Cardiac muscle cell (in vitro differentiated cells and primary cell): ENCODE measurements around the gene SIL1. TPM values are rescaled to one million over a fixed set of nuclear protein-coding genes. Genes with fewer than 3 reads are reported as not detected.
"Not testable (repeated sequence)": the region's sequence is repeated elsewhere in the genome, so short reads cannot be mapped to it uniquely, and the experiment has no call there.

Experiments
- DNase-seq, 2 donors: peaks; one replicate each; pipeline versions ENCODE4 v3.0.0 to v3.0.0-alpha.2; 2010 to 2017; ENCODE audit warnings: low read depth in 1 of 2, low spot score in 1 of 2
- H3K27ac ChIP-seq: fragments of 200-600 bp; sonication (generic); 2 replicates; pipeline ENCODE4 v1.5.1; 2016
- H3K27me3 ChIP-seq: fragments of 200-600 bp; sonication (generic); 2 replicates; pipeline ENCODE4 v1.6.0; 2016; ENCODE audit warnings: control low read depth
- H3K36me3 ChIP-seq: fragments of 200-600 bp; sonication (generic); 2 replicates; pipeline ENCODE4 v1.5.1; 2016; ENCODE audit warnings: control low read depth
- H3K4me1 ChIP-seq: fragments of 200-600 bp; sonication (generic); 2 replicates; pipeline ENCODE4 v1.8.1; 2017; ENCODE audit warnings: low read depth, mild to moderate bottlenecking, mixed run types
- H3K4me3 ChIP-seq: fragments of 200-600 bp; sonication (generic); 2 replicates; pipeline ENCODE4 v1.5.1; 2016; ENCODE audit warnings: mild to moderate bottlenecking
- H3K9me3 ChIP-seq: fragments of 200-600 bp; sonication (generic); 2 replicates; pipeline ENCODE4 v1.5.1; 2017; ENCODE audit warnings: low read depth, mild to moderate bottlenecking, control low read depth
- polyA plus RNA-seq: library from polyadenylated mRNA; unstranded; fragments of >200 nt; fragmentation: Nextera tagmentation; extraction: Ambion mirVana; gene quantifications from 2 replicates; pipeline ENCODE4 v1.2.1, GENCODE V29; 2016
- total RNA-seq: library from RNA; depleted of rRNA; stranded (reverse); fragments of >200 nt; gene quantifications from 2 replicates; pipeline ENCODE4 v1.2.3, GENCODE V29; 2016
- TF ChIP-seq, protein P1 (sequence below): IDR thresholded peaks from 2 replicates; pipeline ENCODE4 v1.5.1; 2012; ENCODE audit warnings: low read depth, mild to moderate bottlenecking, low read length

SIL1 gene
- total and polyA plus RNA-seq, 2 experiments from 2014 or later: 40.5 to 49.8 TPM

DNA sequence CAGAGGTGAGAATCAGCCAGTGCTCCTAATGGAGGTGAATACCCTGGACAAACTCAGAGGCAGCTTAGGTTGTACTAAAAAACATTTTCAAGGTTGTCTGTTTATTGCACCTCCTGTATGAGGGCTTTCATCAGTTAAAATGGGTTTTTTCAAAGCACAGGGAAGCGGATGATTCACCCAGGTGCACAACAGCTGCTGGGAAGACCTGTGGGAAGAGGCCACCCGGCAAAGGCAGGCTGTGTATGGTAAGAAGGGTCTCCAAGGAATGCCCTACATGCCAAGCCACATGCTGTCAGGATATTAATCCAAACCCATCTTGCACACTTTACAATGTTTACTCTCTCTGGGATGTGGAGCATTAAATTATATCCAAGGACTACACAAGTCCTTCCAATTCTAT, 14.7 kb downstream of the SIL1 start:
- no peaks in the 10 kb centered on the region for H3K27me3 ChIP-seq
- peaks cover 72% of the 10 kb centered on the region for H3K4me1 ChIP-seq
- TF ChIP-seq, protein P1, sequence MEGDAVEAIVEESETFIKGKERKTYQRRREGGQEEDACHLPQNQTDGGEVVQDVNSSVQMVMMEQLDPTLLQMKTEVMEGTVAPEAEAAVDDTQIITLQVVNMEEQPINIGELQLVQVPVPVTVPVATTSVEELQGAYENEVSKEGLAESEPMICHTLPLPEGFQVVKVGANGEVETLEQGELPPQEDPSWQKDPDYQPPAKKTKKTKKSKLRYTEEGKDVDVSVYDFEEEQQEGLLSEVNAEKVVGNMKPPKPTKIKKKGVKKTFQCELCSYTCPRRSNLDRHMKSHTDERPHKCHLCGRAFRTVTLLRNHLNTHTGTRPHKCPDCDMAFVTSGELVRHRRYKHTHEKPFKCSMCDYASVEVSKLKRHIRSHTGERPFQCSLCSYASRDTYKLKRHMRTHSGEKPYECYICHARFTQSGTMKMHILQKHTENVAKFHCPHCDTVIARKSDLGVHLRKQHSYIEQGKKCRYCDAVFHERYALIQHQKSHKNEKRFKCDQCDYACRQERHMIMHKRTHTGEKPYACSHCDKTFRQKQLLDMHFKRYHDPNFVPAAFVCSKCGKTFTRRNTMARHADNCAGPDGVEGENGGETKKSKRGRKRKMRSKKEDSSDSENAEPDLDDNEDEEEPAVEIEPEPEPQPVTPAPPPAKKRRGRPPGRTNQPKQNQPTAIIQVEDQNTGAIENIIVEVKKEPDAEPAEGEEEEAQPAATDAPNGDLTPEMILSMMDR: no peak
- no peaks in the 10 kb centered on the region for H3K36me3 ChIP-seq
- no peak overlapping the region for H3K4me3 ChIP-seq
- DNase-seq: no peak
- H3K27ac ChIP-seq: no peak overlapping the region
- H3K9me3 ChIP-seq: no peaks in the 10 kb centered on the region

DNA sequence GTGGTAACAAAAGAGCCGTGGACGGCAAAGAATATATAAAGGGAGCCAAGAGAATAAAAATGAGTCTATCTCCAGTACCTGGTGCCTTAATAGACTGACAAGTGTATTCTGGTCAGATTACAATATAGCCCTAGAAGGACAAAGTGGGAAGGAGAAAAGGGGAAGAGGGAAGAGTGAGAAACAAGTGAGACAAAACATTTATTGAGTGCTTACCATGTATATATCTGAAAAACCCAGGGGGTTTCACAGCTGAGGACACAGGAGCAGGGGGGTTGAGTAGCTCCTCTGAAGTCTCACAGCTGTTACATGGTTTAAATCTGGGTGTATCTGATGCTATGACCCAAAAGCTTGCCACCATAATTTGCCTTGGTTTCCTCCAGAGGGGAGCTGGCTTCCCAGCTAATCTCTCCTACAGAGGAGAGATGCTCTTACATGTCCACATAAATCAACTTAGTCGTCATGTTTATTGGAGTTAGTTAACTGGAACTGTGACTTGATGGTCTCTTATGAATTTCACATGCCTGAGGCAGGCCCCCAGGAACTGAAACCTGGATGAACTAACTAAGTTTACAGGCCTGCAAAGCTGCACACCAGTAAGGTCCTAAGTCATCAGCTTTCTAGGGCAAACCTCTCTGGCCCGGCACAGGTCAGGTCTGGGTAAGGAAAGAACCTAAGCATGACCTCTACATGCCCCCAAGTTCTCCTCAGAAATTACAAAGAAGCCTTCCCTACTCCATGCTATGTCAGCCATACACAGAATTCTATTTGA, 15.5 kb downstream of the SIL1 start:
- H3K4me1 ChIP-seq: peaks cover 74% of the 10 kb centered on the region
- H3K9me3 ChIP-seq: no peaks in the 10 kb centered on the region
- no peaks in the 10 kb centered on the region for H3K27me3 ChIP-seq
- no peak overlapping the region for H3K27ac ChIP-seq
- TF ChIP-seq, protein P1: no peak
- no peaks in the 10 kb centered on the region for H3K36me3 ChIP-seq
- no peak for DNase-seq
- no peak overlapping the region for H3K4me3 ChIP-seq

DNA sequence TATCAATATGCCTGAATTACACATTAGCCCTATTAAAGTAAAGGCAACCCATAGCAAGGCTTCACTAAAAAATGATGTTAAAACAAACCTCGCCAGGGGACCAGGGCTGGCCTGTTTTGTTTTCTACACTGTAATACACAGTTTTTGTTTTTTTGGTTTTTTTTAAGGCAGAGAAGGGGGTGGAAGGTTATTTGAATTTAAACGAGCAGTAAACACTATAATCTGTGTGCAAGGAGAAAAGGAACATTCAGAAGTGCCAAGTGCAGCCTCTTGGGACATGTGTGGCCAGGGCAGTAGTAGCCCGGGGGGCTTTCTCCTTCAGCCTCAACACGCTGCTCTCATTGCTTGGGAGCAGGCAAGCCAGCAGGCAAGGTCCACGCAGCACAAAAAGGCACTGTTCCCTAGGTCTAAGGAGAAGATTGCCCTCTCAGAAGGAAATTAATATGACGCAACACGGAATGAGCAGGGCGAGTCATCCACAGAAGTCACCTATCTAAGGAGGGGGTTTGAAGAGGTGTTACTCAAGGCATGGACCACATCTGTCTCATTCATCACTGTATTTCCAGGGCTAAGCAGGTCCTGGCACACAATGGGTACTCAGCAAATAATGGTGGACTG, 16.2 kb downstream of the SIL1 start:
- no peaks in the 10 kb centered on the region for H3K36me3 ChIP-seq
- TF ChIP-seq, protein P1: no peak
- peaks cover 78% of the 10 kb centered on the region for H3K4me1 ChIP-seq
- H3K4me3 ChIP-seq: no peak overlapping the region
- peak in 1 of 2 donors; percentile 57 for DNase-seq
- H3K27me3 ChIP-seq: no peaks in the 10 kb centered on the region
- no peaks in the 10 kb centered on the region for H3K9me3 ChIP-seq
- no peak overlapping the region for H3K27ac ChIP-seq

DNA sequence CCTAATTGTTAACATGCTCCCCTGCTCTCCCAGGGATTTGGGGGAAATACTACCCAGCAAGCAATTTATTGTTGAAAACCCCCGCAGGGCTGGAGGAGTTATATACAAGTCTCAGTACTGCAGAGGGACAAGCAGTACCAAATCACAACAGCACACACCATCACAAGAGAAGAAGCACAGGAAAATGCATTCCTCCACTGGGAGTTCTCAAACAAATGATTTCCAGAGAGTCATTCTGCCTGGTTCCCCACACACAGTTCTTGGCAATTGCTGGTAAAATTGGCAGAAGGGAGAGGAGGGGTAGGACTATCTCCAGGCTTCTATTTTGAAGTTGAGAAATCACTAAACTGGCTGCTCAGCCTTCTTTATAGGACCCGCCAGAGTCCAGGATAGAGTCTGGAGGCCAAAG, 16.8 kb downstream of the SIL1 start:
- Histone ChIP-seq H3K27ac (no peak overlapping the region), H3K9me3 (no peaks in the 10 kb centered on the region), H3K4me3 (no peak overlapping the region), H3K4me1 (peaks cover 78% of the 10 kb centered on the region), H3K36me3 (no peaks in the 10 kb centered on the region), H3K27me3 (no peaks in the 10 kb centered on the region)
- TF ChIP-seq, protein P1: no peak
- DNase-seq: peak in 1 of 2 donors; percentile 82

DNA sequence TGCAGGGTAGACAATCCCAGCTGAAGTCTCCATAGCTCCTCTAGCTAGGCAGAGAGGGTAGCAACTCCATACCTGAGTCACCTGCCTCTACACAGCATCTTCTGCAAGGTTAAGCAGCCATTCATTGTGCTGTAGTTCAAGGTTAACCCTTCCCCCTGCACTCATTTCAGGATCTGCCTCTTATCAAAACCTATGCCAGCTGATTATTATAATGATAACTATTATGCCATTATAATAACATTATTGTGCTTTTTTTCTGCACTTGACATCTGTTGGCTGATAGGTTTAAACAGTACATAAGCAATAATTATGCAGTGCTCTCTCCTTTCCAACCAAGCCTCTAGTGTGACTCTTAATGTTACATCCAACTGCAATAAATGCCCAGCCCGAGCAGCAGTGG, 17.3 kb downstream of the SIL1 start:
- DNase-seq: no peak
- Histone ChIP-seq H3K4me3 (no peak overlapping the region), H3K27me3 (no peaks in the 10 kb centered on the region), H3K4me1 (peaks cover 75% of the 10 kb centered on the region), H3K27ac (no peak overlapping the region), H3K36me3 (no peaks in the 10 kb centered on the region), H3K9me3 (no peaks in the 10 kb centered on the region)
- TF ChIP-seq, protein P1: no peak

DNA sequence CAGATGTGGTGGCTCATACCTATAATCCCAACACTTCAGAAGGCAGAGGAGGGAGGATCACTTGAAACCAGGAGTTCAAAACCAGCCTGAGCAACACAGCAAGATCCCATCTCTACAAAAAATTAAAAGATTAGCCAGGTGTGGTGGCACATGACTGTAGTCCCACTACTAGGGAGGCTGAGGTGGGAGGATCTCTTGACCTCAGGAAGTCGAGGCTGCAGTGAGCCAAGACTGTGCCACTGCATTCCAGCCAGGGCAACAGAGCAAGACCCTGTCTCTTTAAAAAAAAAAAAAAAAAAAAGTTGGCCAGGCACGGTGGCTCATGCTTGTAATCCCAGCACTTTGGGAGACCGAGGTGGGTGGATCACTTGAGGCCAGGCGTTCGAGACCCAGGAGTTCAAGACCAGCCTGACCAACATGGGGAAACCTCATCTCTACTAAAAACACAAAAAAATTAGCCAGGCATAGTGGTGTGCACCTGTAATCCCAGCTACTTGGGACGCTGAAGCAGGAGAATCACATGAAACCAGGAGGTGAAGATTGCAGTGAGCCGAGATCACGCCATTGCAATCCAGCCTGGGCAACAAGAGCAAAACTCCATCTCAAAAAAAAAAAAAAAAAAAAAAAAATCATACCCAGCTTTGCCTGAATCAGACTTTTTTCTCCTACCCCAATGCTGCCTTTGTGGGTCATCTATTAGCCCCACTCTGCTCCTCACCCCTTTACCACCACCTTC, 18.2 kb downstream of the SIL1 start:
- H3K27me3 ChIP-seq, H3K9me3 ChIP-seq, H3K4me3 ChIP-seq, DNase-seq, H3K36me3 ChIP-seq: not testable (repeated sequence)
- H3K27ac ChIP-seq: peak overlapping the region; percentile 96
- peaks cover 66% of the 10 kb centered on the region for H3K4me1 ChIP-seq
